K562 (cell line): ENCODE results near the gene NDUFAB1.

ENCODE experiments used
- CTCF ChIP-seq, 3 experiments: IDR thresholded peaks in 2 of 3; conservative IDR thresholded peaks in 1 of 3; 2 replicates each; pipeline ENCODE4 v1.5.1; 2011 to 2012; ENCODE audit warnings: low read length in 3 of 3, mild to moderate bottlenecking in 3 of 3, control low read depth in 2 of 3, improper control_type of control experiment in 1 of 3, inconsistent platforms in 1 of 3, low read depth in 1 of 3, mixed read lengths in 1 of 3, moderate library complexity in 1 of 3; ENCODE audit not compliant: insufficient read depth in 2 of 3
- ELF4 ChIP-seq: fragments of 450-650 bp; formaldehyde crosslinking; IDR thresholded peaks from 2 replicates; pipeline ENCODE4 v1.4.0; 2022; ENCODE audit warnings: missing genetic modification characterization
- ETS1 ChIP-seq: conservative IDR thresholded peaks from 2 replicates; pipeline ENCODE4 v1.6.1; 2011; ENCODE audit warnings: low read depth, mild to moderate bottlenecking, low read length; ENCODE audit not compliant: control insufficient read depth
- HDAC6 ChIP-seq: IDR thresholded peaks from 2 replicates; pipeline ENCODE4 v1.6.1; 2012; ENCODE audit warnings: low read depth, mild to moderate bottlenecking, control low read depth, inconsistent platforms, low read length, moderate library complexity
- HINFP ChIP-seq: fragments of 450-650 bp; conservative IDR thresholded peaks from 2 replicates; pipeline ENCODE4 v1.6.1; 2016; ENCODE audit warnings: missing genetic modification characterization, low read depth, mild to moderate bottlenecking, control low read depth, missing compliant biosample characterization
- SMARCA4 ChIP-seq: fragments of 450-650 bp; IDR thresholded peaks from 2 replicates; pipeline ENCODE4 v1.6.1; 2016
- TSHZ1 ChIP-seq: fragments of 250-450 bp; sonication (Bioruptor Pico); IDR thresholded peaks from 2 replicates; pipeline ENCODE4 v1.4.0; 2020; ENCODE audit warnings: mild to moderate bottlenecking, moderate library complexity
- ZNF277 ChIP-seq: fragments of 250-450 bp; sonication (Bioruptor Pico); IDR thresholded peaks from 2 replicates; pipeline ENCODE4 v1.8.0; 2022; ENCODE audit warnings: inconsistent platforms, mild to moderate bottlenecking, moderate library complexity, borderline replicate concordance

GRCh38 chr16:23538919-23539278 is 57.2 kb downstream of the NDUFAB1 start:
- TF ChIP-seq ELF4 (CRISPR knock-in tag) (no peak), CTCF (IDR thresholded peaks at IDR 0.05 in 2 of 3, conservative IDR thresholded peaks at IDR 0.05 in 1 of 3; ENCODE audit: insufficient read depth in 2 of 3, low read depth in 1 of 3, low read length in 3 of 3) (no peak), SMARCA4 (no peak), TSHZ1 (CRISPR knock-in tag) (no peak), ETS1 (no peak), HDAC6 (no peak), ZNF277 (CRISPR knock-in tag) (no peak), HINFP (no peak)
